ENCODE data around the gene RBP5. TPM values are rescaled to one million over a fixed set of nuclear protein-coding genes. Genes with fewer than 3 reads are reported as not detected.

Gene RBP5
- total and polyA plus RNA-seq, 9 of the 15 experiments (the other 6 are each of a cell fraction or from before 2014, with no cell fraction given) = 8.6 to 22.5 (median 11.4) TPM

DNA sequence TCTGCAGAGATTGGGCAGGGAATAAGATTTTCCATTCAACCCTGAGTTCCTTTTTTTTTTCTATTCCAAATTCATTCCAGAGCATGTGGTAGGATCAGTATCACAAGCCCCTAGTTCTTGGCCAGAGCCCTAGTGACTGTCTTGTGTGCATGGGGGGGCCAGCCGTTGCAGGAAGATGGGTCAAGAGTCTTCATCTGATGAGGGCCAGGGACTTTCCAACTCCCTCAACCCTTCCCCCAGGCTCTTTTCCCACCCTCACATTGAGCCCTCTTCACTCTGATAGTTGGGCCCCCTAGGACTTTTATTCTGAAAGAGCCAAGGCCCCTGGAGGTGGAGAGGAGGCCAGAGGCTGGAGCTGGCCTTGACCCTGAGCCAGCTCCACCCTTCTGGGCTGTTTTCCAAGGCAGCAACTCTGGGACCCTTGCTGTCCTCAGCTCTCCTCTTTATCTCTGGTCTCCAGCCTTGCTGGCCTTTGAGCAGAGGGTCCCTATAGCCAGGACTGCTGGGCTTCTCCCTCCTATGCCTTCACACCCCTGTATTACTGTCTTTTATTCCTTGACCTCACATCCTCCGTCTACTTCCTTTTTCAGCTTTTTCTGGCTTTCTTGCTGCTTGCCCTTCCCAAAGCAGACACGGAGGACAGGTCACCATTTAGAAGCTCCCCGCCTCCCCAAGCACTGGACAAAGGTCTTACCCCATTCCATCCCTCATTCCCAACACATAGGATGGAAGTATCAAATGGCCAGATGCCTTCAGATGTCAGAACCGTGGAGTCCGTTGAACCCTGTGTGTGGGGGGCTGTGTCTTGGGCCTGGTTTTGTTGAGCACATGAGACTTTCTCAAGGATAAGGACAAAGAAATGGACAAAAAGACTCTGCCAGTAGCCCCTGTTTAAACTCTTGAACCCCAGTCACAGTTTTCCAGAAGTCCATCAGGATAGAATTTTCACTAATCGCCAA lies 5.6 kb downstream of the RBP5 start (continued):
- TF ChIP-seq RCOR1 (IDR thresholded peaks at IDR 0.05; ENCODE audit: borderline replicate concordance in 1 of 2, low read depth in 2 of 2, low read length in 2 of 2) (peak in 1 of 2 experiments; percentile 33; a peak in 1 of 4 replicates), ZNF780A (CRISPR knock-in tag; IDR thresholded peaks at IDR 0.05) (no peak), LARP7 (IDR thresholded peaks at IDR 0.05) (no peak), GABPB2 (CRISPR knock-in tag; conservative IDR thresholded peaks at IDR 0.05) (no peak), FOXK2 (conservative IDR thresholded peaks at IDR 0.05 in 1 of 2, IDR thresholded peaks at IDR 0.05 in 1 of 2; ENCODE audit: low read depth in 2 of 2) (0 out of 4 replicates have a peak, but pooled peaks of 1 of the 2 experiments have one; percentile 44), MYNN (IDR thresholded peaks at IDR 0.05) (peak; percentile 100), MYNN (CRISPR knock-in tag; IDR thresholded peaks at IDR 0.05) (peak; percentile 99), SREBF1 (IDR thresholded peaks at IDR 0.05; ENCODE audit: borderline replicate concordance, low read depth, low read length) (no peak), KDM1A (IDR thresholded peaks at IDR 0.05) (0 out of 4 replicates have a peak, but pooled peaks of 1 of the 2 experiments have one; percentile 33), RUNX1 (IDR thresholded peaks at IDR 0.05; ENCODE audit: low read depth) (no peak), CBFA2T3 (IDR thresholded peaks at IDR 0.05) (peak; percentile 87), HDAC1 (IDR thresholded peaks at IDR 0.05) (peak in 1 of 2 experiments; percentile 39; a peak in 1 of 4 replicates), ZNF583 (CRISPR knock-in tag; IDR thresholded peaks at IDR 0.05) (no peak), NR2F6 (CRISPR knock-in tag; IDR thresholded peaks at IDR 0.05) (no peak), NEUROD1 (IDR thresholded peaks at IDR 0.05; ENCODE audit: borderline replicate concordance, low read depth, low read length, partially characterized antibody) (peak; percentile 67), NR2C1 (IDR thresholded peaks at IDR 0.05) (peak; percentile 70), NR2C1 (tag; IDR thresholded peaks at IDR 0.05) (peak; percentile 46; the same call in 1 of the 2 replicates), GATA2 (CRISPR knock-in tag; IDR thresholded peaks at IDR 0.05) (peak; percentile 72), FOXJ3 (CRISPR knock-in tag; IDR thresholded peaks at IDR 0.05) (no peak), TCFL5 (CRISPR knock-in tag; conservative IDR thresholded peaks at IDR 0.05) (no peak), MCM3 (IDR thresholded peaks at IDR 0.05) (no peak), TEAD2 (tag; IDR thresholded peaks at IDR 0.05) (no peak), HDAC6 (IDR thresholded peaks at IDR 0.05; ENCODE audit: low read depth, low read length) (no peak)
- TF ChIP-seq, protein P1, sequence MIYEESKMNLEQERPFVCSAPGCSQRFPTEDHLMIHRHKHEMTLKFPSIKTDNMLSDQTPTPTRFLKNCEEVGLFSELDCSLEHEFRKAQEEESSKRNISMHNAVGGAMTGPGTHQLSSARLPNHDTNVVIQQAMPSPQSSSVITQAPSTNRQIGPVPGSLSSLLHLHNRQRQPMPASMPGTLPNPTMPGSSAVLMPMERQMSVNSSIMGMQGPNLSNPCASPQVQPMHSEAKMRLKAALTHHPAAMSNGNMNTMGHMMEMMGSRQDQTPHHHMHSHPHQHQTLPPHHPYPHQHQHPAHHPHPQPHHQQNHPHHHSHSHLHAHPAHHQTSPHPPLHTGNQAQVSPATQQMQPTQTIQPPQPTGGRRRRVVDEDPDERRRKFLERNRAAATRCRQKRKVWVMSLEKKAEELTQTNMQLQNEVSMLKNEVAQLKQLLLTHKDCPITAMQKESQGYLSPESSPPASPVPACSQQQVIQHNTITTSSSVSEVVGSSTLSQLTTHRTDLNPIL (CRISPR knock-in tag; IDR thresholded peaks at IDR 0.05) = no peak
- TF ChIP-seq, protein P2, sequence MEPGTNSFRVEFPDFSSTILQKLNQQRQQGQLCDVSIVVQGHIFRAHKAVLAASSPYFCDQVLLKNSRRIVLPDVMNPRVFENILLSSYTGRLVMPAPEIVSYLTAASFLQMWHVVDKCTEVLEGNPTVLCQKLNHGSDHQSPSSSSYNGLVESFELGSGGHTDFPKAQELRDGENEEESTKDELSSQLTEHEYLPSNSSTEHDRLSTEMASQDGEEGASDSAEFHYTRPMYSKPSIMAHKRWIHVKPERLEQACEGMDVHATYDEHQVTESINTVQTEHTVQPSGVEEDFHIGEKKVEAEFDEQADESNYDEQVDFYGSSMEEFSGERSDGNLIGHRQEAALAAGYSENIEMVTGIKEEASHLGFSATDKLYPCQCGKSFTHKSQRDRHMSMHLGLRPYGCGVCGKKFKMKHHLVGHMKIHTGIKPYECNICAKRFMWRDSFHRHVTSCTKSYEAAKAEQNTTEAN (CRISPR knock-in tag; IDR thresholded peaks at IDR 0.05) = no peak
- TF ChIP-seq, protein P3, sequence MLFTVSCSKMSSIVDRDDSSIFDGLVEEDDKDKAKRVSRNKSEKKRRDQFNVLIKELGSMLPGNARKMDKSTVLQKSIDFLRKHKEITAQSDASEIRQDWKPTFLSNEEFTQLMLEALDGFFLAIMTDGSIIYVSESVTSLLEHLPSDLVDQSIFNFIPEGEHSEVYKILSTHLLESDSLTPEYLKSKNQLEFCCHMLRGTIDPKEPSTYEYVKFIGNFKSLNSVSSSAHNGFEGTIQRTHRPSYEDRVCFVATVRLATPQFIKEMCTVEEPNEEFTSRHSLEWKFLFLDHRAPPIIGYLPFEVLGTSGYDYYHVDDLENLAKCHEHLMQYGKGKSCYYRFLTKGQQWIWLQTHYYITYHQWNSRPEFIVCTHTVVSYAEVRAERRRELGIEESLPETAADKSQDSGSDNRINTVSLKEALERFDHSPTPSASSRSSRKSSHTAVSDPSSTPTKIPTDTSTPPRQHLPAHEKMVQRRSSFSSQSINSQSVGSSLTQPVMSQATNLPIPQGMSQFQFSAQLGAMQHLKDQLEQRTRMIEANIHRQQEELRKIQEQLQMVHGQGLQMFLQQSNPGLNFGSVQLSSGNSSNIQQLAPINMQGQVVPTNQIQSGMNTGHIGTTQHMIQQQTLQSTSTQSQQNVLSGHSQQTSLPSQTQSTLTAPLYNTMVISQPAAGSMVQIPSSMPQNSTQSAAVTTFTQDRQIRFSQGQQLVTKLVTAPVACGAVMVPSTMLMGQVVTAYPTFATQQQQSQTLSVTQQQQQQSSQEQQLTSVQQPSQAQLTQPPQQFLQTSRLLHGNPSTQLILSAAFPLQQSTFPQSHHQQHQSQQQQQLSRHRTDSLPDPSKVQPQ (CRISPR knock-in tag; IDR thresholded peaks at IDR 0.05; ENCODE audit: borderline replicate concordance) = no peak
